Stimulated activated CD8-positive, alpha-beta memory T cell treated with anti-CD3 and anti-CD28 coated beads, Interleukin-15, amount 100 ng/mL, for 24 hours (primary cell): Measurements from ENCODE around the gene LRSAM1.

Source experiments
- DNase-seq: peaks from one replicate; pipeline ENCODE4 v3.0.0-alpha.2; 2020; ENCODE audit warnings: low read depth

LRSAM1 gene

GRCh38 chr9:127534931-127535330, 83.6 kb downstream of the LRSAM1 start:
- DNase-seq, result no peak

GRCh38 chr9:127535396-127535795, 84.1 kb downstream of the LRSAM1 start:
- DNase-seq, result no peak

- no peak for DNase-seq
These were observed 84.5 kb downstream of the LRSAM1 start for GRCh38 chr9:127535834-127536233.

GRCh38 chr9:127536499-127536898, 85.2 kb downstream of the LRSAM1 start:
- no peak for DNase-seq

- DNase-seq, result no peak
These were observed 85.7 kb downstream of the LRSAM1 start for GRCh38 chr9:127537014-127537413.

- DNase-seq, result no peak
These were observed 86.5 kb downstream of the LRSAM1 start for GRCh38 chr9:127537792-127538191.

- no peak for DNase-seq
These were observed 87.5 kb downstream of the LRSAM1 start for GRCh38 chr9:127538849-127539258.

- DNase-seq, result no peak
These were observed 88.1 kb downstream of the LRSAM1 start for GRCh38 chr9:127539259-127539981.

GRCh38 chr9:127539982-127540663, 88.8 kb downstream of the LRSAM1 start:
- no peak for DNase-seq

GRCh38 chr9:127540664-127541041, 89.3 kb downstream of the LRSAM1 start:
- DNase-seq, result no peak

- DNase-seq, result no peak
These were observed 89.9 kb downstream of the LRSAM1 start for GRCh38 chr9:127541176-127541575.

- no peak for DNase-seq
These were observed 90.6 kb downstream of the LRSAM1 start for GRCh38 chr9:127541865-127542264.

- no peak for DNase-seq
These were observed 91.9 kb downstream of the LRSAM1 start for GRCh38 chr9:127543221-127543620.

GRCh38 chr9:127543973-127544533, 92.7 kb downstream of the LRSAM1 start:
- no peak for DNase-seq

GRCh38 chr9:127545196-127546124, 94.2 kb downstream of the LRSAM1 start:
- no peak for DNase-seq

GRCh38 chr9:127546125-127546832, 95.0 kb downstream of the LRSAM1 start:
- DNase-seq, result no peak

GRCh38 chr9:127548352-127548881, 97.1 kb downstream of the LRSAM1 start:
- no peak for DNase-seq

GRCh38 chr9:127549218-127549617, 97.9 kb downstream of the LRSAM1 start:
- no peak for DNase-seq

GRCh38 chr9:127549751-127550150, 98.4 kb downstream of the LRSAM1 start:
- no peak for DNase-seq

GRCh38 chr9:127550282-127550681, 99.0 kb downstream of the LRSAM1 start:
- DNase-seq, result no peak

- no peak for DNase-seq
These were observed 99.4 kb downstream of the LRSAM1 start for GRCh38 chr9:127550751-127551150.
